ENCODE results near the gene CITED4.
A peak's percentile ranks its signal among the peaks of the same experiment; 100 is the strongest.

Gene CITED4

GRCh38 chr1:40831001-40831732 is 31.0 kb downstream of the CITED4 start:
- DNase-seq = no peak

- DNase-seq = no peak
Observed at GRCh38 chr1:40830419-40830943, 31.7 kb downstream of the CITED4 start.

DNA sequence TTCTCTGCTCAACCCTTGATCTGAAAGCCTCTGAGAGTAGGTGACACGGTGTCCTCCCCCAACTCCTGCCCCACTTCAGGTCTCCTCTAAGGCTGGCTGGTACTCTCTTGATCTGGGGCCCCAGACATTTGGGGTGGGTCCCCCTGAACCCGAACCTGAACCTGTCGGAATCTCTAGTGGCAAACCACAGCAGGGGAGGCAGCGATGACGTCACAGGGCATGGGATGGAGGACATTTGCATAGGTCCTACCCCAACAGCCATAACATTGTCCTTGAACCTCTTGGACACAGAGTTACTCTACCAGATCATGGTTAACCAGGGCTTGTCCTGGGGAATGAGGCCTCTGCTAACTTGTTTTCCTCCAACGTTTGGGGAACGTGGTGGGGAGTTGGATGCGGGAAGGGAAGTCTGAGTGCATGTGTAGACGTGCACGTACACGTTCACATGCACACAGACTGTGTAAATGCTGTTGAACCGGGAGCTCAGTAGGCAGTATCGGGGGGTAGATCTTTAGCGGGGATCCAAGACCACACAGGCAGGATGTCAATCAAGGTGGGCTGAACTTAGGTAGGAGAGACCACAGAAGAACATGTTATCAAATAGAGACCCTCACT is 32.4 kb downstream of the CITED4 start:
- no peak for DNase-seq

DNA sequence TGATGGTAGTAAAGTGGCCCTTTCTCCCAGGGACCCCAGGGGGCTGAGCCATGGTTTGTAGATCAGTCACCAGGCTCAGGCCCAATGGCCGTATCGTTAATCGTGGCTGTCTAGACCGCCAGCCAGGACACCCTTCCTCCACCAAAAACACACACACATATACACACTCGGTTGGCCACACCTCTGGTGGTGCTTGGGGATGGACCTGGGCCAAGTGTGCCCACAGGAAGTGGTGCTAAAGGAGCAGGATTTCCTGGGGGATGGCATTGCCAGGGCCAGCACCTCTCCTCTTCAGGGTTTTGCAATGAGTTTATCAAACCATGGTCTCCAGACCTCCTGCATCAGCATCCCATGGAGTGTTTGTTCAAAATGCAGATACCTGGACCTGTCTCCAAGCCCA is 36.2 kb downstream of the CITED4 start:
- DNase-seq = no peak

DNA sequence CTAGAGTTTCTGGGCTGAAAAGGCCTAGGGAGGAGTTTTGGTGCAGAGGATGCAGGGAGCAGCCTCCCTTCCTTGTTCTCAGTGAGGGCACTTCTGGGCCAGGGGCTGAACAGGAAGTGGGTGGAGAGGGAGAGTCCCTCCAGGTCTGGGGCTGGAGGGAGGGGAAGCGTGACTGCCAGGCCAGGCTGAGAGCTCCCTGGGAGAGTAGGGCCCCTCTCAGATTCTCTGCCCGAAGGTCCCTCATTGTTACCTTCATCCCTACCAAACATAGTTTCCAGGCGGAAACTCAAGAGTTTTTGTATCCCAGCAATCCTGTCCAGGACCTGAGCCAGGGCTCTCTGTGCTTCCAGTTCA is 36.8 kb downstream of the CITED4 start:
- no peak for DNase-seq

- no peak for DNase-seq
Observed at GRCh38 chr1:40824591-40825434, 37.4 kb downstream of the CITED4 start.

GRCh38 chr1:40823983-40824382 is 38.2 kb downstream of the CITED4 start:
- DNase-seq = no peak

- no peak for DNase-seq
Observed at GRCh38 chr1:40823345-40823744, 38.8 kb downstream of the CITED4 start.

DNA sequence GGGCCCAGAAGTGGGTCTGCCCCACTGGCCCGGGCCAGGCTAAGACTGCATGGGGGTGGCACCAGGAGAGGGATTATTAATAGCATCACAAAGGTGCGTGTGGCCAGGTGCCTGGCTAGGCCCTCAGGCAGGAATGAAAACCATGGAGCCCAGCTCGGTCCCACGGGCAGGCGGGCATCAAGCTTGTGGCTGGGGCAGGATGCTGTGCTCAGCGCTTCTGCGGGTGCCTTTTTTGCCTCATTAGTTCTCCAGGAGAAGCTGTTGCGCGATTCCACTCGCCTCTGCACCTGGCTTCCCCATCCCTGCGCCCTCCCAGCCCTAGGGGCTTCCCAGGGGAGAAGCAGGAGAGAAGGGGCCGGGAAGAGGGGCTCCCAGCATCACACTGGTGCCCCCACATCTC is 39.3 kb downstream of the CITED4 start:
- no peak for DNase-seq

- no peak for DNase-seq
Observed at GRCh38 chr1:40820911-40821693, 41.1 kb downstream of the CITED4 start.

DNA sequence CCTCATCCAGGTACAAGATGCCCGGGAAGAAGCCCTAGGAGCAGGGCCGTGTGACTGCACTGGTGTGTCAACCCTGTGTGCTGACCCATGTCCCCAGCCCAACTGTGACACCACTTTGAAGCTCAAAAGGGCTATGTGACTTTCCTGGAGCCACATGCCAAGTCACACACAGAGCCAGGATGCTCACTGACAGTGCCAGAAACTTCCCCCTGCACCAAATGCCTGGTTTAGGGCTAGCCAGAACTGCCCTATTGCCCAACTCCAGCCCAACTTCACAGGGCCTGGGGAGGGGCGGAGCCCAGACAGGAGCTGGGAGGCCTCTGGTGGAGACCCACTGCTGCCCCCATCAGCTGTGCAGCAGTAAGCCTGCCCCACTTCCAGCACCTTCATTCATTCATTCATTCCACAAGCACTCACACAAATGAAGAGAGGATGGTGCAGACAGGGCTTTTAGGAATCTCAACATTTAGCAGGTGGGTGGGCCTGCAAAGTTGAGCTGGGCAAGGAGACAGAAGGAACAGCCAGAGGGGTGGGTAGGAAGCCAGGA is 41.8 kb downstream of the CITED4 start:
- DNase-seq = no peak

GRCh38 chr1:40819101-40819500 is 43.1 kb downstream of the CITED4 start:
- DNase-seq = no peak

GRCh38 chr1:40818264-40818961 is 43.8 kb downstream of the CITED4 start:
- DNase-seq = peak; percentile 92

GRCh38 chr1:40817791-40818263 is 44.3 kb downstream of the CITED4 start:
- DNase-seq = no peak

DNA sequence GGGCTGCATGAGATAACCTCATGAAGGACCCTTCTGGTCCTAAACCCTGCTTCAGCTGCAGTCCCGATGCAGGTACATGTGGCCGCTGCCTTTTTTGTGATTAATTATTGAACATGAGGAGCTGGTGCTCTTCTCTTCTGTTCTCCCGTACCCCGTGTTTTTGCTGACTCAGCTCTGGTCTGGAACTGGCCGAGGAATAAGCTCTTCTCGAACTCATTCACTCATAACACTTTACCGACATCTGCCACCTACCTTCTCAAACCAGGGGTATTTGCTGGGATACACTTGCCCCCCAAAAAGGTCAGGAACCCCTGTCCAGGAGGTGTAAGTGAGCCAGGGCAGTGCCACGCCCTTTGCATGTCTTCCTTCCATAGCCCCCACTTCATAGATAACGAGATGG is 46.7 kb downstream of the CITED4 start:
- DNase-seq = no peak

Data from CD4-positive, alpha-beta T cell treated with Interleukin-12 subunit alpha and Interleukin-12 subunit beta, for 1 hour (primary cell).